Activated T-cell treated with anti-CD3 and anti-CD28 coated beads, Interleukin-2, amount 50 U/mL, for 24 hours (primary cell): ENCODE measurements around the gene STK11IP.

Source experiments
- DNase-seq: peaks from one replicate; pipeline ENCODE4 v3.0.0-alpha.2; 2020
- H3K27ac Mint-ChIP-seq: 2 replicates; pipeline ENCODE4 v1.8.0; 2020; ENCODE audit warnings: mild to moderate bottlenecking, mixed read lengths
- H3K27me3 Mint-ChIP-seq: 2 replicates; pipeline ENCODE4 v1.8.0; 2020; ENCODE audit warnings: mixed read lengths
- H3K36me3 Mint-ChIP-seq: 2 replicates; pipeline ENCODE4 v1.8.0; 2020; ENCODE audit warnings: low read depth, mixed read lengths
- H3K4me1 Mint-ChIP-seq: 2 replicates; pipeline ENCODE4 v1.8.0; 2020; ENCODE audit warnings: low read depth, mixed read lengths
- H3K4me3 Mint-ChIP-seq: 2 replicates; pipeline ENCODE4 v1.8.0; 2020; ENCODE audit warnings: mild to moderate bottlenecking, moderate library complexity, mixed read lengths
- H3K9me3 Mint-ChIP-seq: 2 replicates; pipeline ENCODE4 v1.8.0; 2020; ENCODE audit warnings: mixed read lengths

STK11IP gene

GRCh38 chr2:219570924-219571310, 26.7 kb upstream of the STK11IP start:
- no peak for DNase-seq
- H3K36me3 Mint-ChIP-seq, result no peaks in the 10 kb centered on the region
- no peaks in the 10 kb centered on the region for H3K9me3 Mint-ChIP-seq
- peaks cover 3% of the 10 kb centered on the region for H3K4me1 Mint-ChIP-seq
- H3K4me3 Mint-ChIP-seq, result no peak overlapping the region
- H3K27ac Mint-ChIP-seq, result no peak overlapping the region
- H3K27me3 Mint-ChIP-seq, result peaks cover 60% of the 10 kb centered on the region

GRCh38 chr2:219571311-219572236, 26.1 kb upstream of the STK11IP start, which contains the start of gene OBSL1:
Gene OBSL1, minus strand, starts transcription at chr2:219571539. Its CDS starts 307 bp downstream, at chr2:219571232.
- Mint-ChIP-seq H3K27ac (no peak within 1 kb of the TSS), H3K4me3 (peak within 1 kb of the TSS; percentile 62), H3K4me1 (peaks cover 3% of the 10 kb centered on the region), H3K9me3 (no peaks in the 10 kb centered on the region), H3K27me3 (peaks cover 63% of the 10 kb centered on the region), H3K36me3 (no peaks in the 10 kb centered on the region)
- DNase-seq, result peak; percentile 37

GRCh38 chr2:219572237-219573001, 25.2 kb upstream of the STK11IP start, which contains the start of gene INHA:
Gene INHA, plus strand, starts transcription at chr2:219572310. Its CDS starts 65 bp downstream, at chr2:219572375.
- Mint-ChIP-seq H3K4me1 (peaks cover 3% of the 10 kb centered on the region), H3K27me3 (peaks cover 71% of the 10 kb centered on the region)

GRCh38 chr2:219573166-219573565, 24.5 kb upstream of the STK11IP start:
- no peak for DNase-seq
- H3K27ac Mint-ChIP-seq, result no peak overlapping the region

More at GRCh38 chr2:219572237-219573001, 25.2 kb upstream of the STK11IP start, which contains the start of gene INHA:
- Mint-ChIP-seq H3K4me3 (no peak within 1 kb of the TSS), H3K27ac (no peak within 1 kb of the TSS), H3K9me3 (no peaks in the 10 kb centered on the region), H3K36me3 (no peaks in the 10 kb centered on the region)
- DNase-seq, result no peak

GRCh38 chr2:219574484-219575311, 23.0 kb upstream of the STK11IP start:
- no peaks in the 10 kb centered on the region for H3K9me3 Mint-ChIP-seq
- peaks cover 58% of the 10 kb centered on the region for H3K27me3 Mint-ChIP-seq
- H3K27ac Mint-ChIP-seq, result no peak overlapping the region
- DNase-seq, result no peak
- no peak overlapping the region for H3K4me3 Mint-ChIP-seq
- H3K4me1 Mint-ChIP-seq, result peaks cover 3% of the 10 kb centered on the region
- H3K36me3 Mint-ChIP-seq, result no peaks in the 10 kb centered on the region

More at GRCh38 chr2:219573166-219573565, 24.5 kb upstream of the STK11IP start:
- Mint-ChIP-seq H3K27me3 (peaks cover 68% of the 10 kb centered on the region), H3K36me3 (no peaks in the 10 kb centered on the region), H3K9me3 (no peaks in the 10 kb centered on the region), H3K4me3 (no peak overlapping the region), H3K4me1 (peaks cover 3% of the 10 kb centered on the region)

GRCh38 chr2:219575566-219576504, 21.8 kb upstream of the STK11IP start:
- DNase-seq, result no peak
- Mint-ChIP-seq H3K4me1 (no peaks in the 10 kb centered on the region), H3K27me3 (peaks cover 52% of the 10 kb centered on the region), H3K27ac (no peak overlapping the region), H3K36me3 (no peaks in the 10 kb centered on the region), H3K4me3 (no peak overlapping the region), H3K9me3 (no peaks in the 10 kb centered on the region)

- DNase-seq, result no peak
- H3K27me3 Mint-ChIP-seq, result peaks cover 48% of the 10 kb centered on the region
- no peak overlapping the region for H3K27ac Mint-ChIP-seq
- no peaks in the 10 kb centered on the region for H3K9me3 Mint-ChIP-seq
- H3K4me1 Mint-ChIP-seq, result no peaks in the 10 kb centered on the region
- H3K36me3 Mint-ChIP-seq, result no peaks in the 10 kb centered on the region
- H3K4me3 Mint-ChIP-seq, result no peak overlapping the region
Measured at GRCh38 chr2:219576505-219577388, 20.9 kb upstream of the STK11IP start.

GRCh38 chr2:219578811-219579613, 18.6 kb upstream of the STK11IP start:
- no peak for DNase-seq
- H3K27ac Mint-ChIP-seq, result no peak overlapping the region
- H3K27me3 Mint-ChIP-seq, result peaks cover 30% of the 10 kb centered on the region
- no peaks in the 10 kb centered on the region for H3K9me3 Mint-ChIP-seq
- H3K36me3 Mint-ChIP-seq, result no peaks in the 10 kb centered on the region
- no peaks in the 10 kb centered on the region for H3K4me1 Mint-ChIP-seq
- H3K4me3 Mint-ChIP-seq, result no peak overlapping the region

- H3K36me3 Mint-ChIP-seq, result no peaks in the 10 kb centered on the region
- no peak overlapping the region for H3K4me3 Mint-ChIP-seq
- no peaks in the 10 kb centered on the region for H3K9me3 Mint-ChIP-seq
- no peak overlapping the region for H3K27ac Mint-ChIP-seq
- peaks cover 19% of the 10 kb centered on the region for H3K27me3 Mint-ChIP-seq
- DNase-seq, result no peak
- no peaks in the 10 kb centered on the region for H3K4me1 Mint-ChIP-seq
Measured at GRCh38 chr2:219581346-219581745, 16.3 kb upstream of the STK11IP start.

GRCh38 chr2:219591091-219591490, 6.6 kb upstream of the STK11IP start:
- Mint-ChIP-seq H3K36me3 (no peaks in the 10 kb centered on the region), H3K4me3 (no peak overlapping the region), H3K9me3 (no peaks in the 10 kb centered on the region)

GRCh38 chr2:219592736-219593135, 4.9 kb upstream of the STK11IP start:
- no peak overlapping the region for H3K4me3 Mint-ChIP-seq
- H3K27ac Mint-ChIP-seq, result no peak overlapping the region
- peaks cover 3% of the 10 kb centered on the region for H3K27me3 Mint-ChIP-seq
- H3K36me3 Mint-ChIP-seq, result peaks cover 5% of the 10 kb centered on the region
- DNase-seq, result no peak
- peaks cover 6% of the 10 kb centered on the region for H3K4me1 Mint-ChIP-seq
- H3K9me3 Mint-ChIP-seq, result no peaks in the 10 kb centered on the region

More at GRCh38 chr2:219591091-219591490, 6.6 kb upstream of the STK11IP start:
- DNase-seq, result no peak
- Mint-ChIP-seq H3K4me1 (no peaks in the 10 kb centered on the region), H3K27ac (no peak overlapping the region), H3K27me3 (peaks cover 5% of the 10 kb centered on the region)

GRCh38 chr2:219593154-219593553, 4.5 kb upstream of the STK11IP start:
- no peaks in the 10 kb centered on the region for H3K9me3 Mint-ChIP-seq
- H3K4me1 Mint-ChIP-seq, result peaks cover 8% of the 10 kb centered on the region
- H3K4me3 Mint-ChIP-seq, result no peak overlapping the region
- DNase-seq, result no peak
- H3K27ac Mint-ChIP-seq, result no peak overlapping the region
- H3K27me3 Mint-ChIP-seq, result peaks cover 3% of the 10 kb centered on the region
- peaks cover 9% of the 10 kb centered on the region for H3K36me3 Mint-ChIP-seq
